Measurements from ENCODE around the gene TXNL1.

Gene TXNL1

GRCh38 chr18:56565551-56566345 lies 72.6 kb downstream of the TXNL1 start:
- DNase-seq: no peak

DNA sequence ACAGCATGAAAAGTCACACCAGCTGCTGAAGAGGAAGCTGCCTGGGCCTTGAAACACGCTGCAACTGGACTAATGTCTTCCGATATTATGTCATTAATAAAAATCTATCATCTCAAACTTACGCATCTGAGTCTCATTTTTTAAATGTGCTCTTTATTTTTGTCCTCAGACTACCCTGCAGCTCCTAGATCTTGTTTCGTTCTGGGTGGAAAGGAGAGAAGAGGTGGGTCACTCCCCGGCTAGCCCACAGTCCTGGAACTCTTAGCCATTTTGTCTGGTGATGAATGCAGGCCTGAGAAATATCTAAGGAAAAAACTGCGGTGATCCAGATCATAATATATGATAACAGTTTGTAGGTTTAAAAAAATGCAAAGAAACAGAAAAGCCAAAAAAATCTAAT lies 73.3 kb downstream of the TXNL1 start:
- DNase-seq: no peak

GRCh38 chr18:56563568-56563967 lies 74.8 kb downstream of the TXNL1 start:
- no peak for DNase-seq

DNA sequence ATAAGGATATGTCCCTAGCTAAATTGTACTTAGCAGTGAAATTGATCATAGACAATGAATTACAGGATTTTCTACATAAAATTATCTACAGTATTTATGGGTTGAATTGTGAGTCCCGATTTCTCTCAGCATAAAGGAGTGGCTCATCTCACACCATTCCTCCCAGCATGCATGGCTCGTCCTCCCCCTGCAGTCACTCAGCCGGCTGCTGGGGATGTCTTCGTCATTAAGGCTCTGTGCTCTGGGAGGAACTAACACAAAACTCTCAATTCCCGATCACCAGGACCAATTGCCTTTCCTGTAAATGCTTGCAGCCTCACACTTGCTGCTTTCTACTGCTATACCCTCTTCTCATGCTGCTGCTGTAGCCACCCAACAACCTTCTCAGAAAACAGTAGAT lies 75.9 kb downstream of the TXNL1 start:
- DNase-seq: no peak

DNA sequence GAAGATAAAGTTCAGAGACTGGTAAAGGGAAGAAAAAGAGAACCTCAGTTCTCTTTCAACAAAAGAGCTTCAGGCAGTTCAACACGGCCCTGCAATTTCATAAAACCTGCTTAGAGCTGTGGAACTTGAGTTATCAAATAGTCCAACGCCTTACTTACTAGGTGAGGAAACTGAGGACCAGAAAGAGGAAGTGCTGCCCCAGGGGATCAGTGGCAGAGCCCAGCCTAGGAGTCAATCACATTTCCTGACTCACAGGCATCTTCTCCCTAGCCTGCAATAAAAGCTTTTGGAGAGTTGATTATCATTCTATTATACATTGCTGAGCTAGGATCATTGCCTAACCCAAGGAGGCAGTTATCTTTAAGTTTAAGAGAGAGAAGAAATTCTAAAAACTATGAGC lies 77.4 kb downstream of the TXNL1 start:
- no peak for DNase-seq

DNA sequence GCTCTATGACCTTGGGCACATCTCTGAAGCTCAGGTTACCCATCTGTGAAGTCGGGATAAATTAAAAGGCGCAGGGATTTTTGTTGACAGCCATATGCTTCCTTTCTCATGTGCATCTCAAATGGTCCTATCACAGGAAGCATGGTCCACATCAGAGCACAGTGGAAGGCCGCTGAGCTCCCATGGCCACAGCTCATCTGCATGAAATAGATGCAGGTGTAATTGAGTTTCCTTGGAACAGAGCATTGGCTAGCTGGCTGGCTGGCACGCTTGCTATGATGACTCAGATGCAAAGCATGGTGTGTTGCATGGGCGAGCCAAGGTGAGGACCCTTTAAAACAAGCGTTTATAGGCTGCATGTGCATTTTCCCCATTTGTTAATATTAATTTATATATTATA lies 79.3 kb downstream of the TXNL1 start:
- DNase-seq: no peak

GRCh38 chr18:56556907-56557306 lies 81.5 kb downstream of the TXNL1 start:
- DNase-seq: no peak

GRCh38 chr18:56550121-56550520 lies 88.3 kb downstream of the TXNL1 start:
- DNase-seq: no peak

Data from CD4-positive, alpha-beta T cell treated with Interleukin-21 for 1 hour (primary cell).